GM12892 (cell line): ENCODE measurements around the gene ZNHIT3.

Experiments used
- POLR2A ChIP-seq: IDR thresholded peaks from 2 replicates; pipeline ENCODE4 v1.6.1; 2011; ENCODE audit warnings: low read depth, low read length, control low read depth
- POLR2AphosphoS5 ChIP-seq: IDR thresholded peaks from 2 replicates; pipeline ENCODE4 v1.6.1; 2011; ENCODE audit warnings: low read depth, low read length, control low read depth
- TAF1 ChIP-seq: IDR thresholded peaks from 2 replicates; pipeline ENCODE4 v1.6.1; 2011; ENCODE audit warnings: low read depth, mild to moderate bottlenecking, control low read depth, low read length, borderline replicate concordance

GRCh38 chr17:36544307-36545076 lies 58.0 kb downstream of the ZNHIT3 start, which contains the start of gene GGNBP2:
- TF ChIP-seq POLR2AphosphoS5 (peak; percentile 68), POLR2A (peak; percentile 83), TAF1 (peak; percentile 1)
